H9 (cell line): ENCODE measurements around the gene MARCOL. TPM values are rescaled to one million over a fixed set of nuclear protein-coding genes. Genes with fewer than 3 reads are reported as not detected.

Source experiments
- DNase-seq: peaks from one replicate; pipeline ENCODE4 v3.0.0-alpha.2; 2017
- H2AFZ ChIP-seq: one replicate; pipeline ENCODE4 v1.6.1; 2013; ENCODE audit warnings: mild to moderate bottlenecking, low read length, control low read depth, moderate library complexity
- H2AK5ac ChIP-seq: 2 replicates; pipeline ENCODE4 v1.6.1; 2013; ENCODE audit warnings: low read length, control low read depth, mixed read lengths; ENCODE audit not compliant: insufficient read length
- H2BK120ac ChIP-seq: one replicate; pipeline ENCODE4 v1.6.1; 2013; ENCODE audit warnings: low read depth, mild to moderate bottlenecking, low read length, control low read depth, inconsistent platforms; ENCODE audit not compliant: poor library complexity, severe bottlenecking
- H2BK12ac ChIP-seq: 2 replicates; pipeline ENCODE4 v1.6.1; 2013; ENCODE audit warnings: low read length, control low read depth, mixed read lengths, low read depth; ENCODE audit not compliant: insufficient read length
- H2BK15ac ChIP-seq: 2 replicates; pipeline ENCODE4 v1.6.1; 2013; ENCODE audit warnings: low read depth, low read length, control low read depth
- H2BK20ac ChIP-seq: one replicate; pipeline ENCODE4 v1.6.1; 2013; ENCODE audit warnings: low read depth, mild to moderate bottlenecking, low read length, control low read depth, inconsistent platforms; ENCODE audit not compliant: poor library complexity, severe bottlenecking
- H2BK5ac ChIP-seq: 2 replicates; pipeline ENCODE4 v1.6.1; 2013; ENCODE audit warnings: low read length, control low read depth, mixed read lengths; ENCODE audit not compliant: insufficient read length
- H3K14ac ChIP-seq: 2 replicates; pipeline ENCODE4 v1.6.1; 2013; ENCODE audit warnings: low read length, control low read depth; ENCODE audit not compliant: insufficient read depth
- H3K18ac ChIP-seq: 2 replicates; pipeline ENCODE4 v1.6.1; 2013; ENCODE audit warnings: low read depth, mild to moderate bottlenecking, mixed read lengths, low read length, control low read depth; ENCODE audit not compliant: insufficient read length
- H3K23ac ChIP-seq: 2 replicates; pipeline ENCODE4 v1.6.1; 2013; ENCODE audit warnings: low read length, control low read depth, mixed read lengths, low read depth; ENCODE audit not compliant: insufficient read length
- H3K23me2 ChIP-seq: 2 replicates; pipeline ENCODE4 v1.6.1; 2013; ENCODE audit warnings: low read depth, mild to moderate bottlenecking, mixed read lengths, low read length, control low read depth; ENCODE audit not compliant: insufficient read length, poor library complexity, severe bottlenecking
- H3K27ac ChIP-seq: 2 replicates; pipeline ENCODE4 v1.5.1; 2013; ENCODE audit warnings: low read length, control low read depth, mixed read lengths, low read depth; ENCODE audit not compliant: insufficient read length
- H3K27me3 ChIP-seq: 2 replicates; pipeline ENCODE4 v1.6.1; 2013; ENCODE audit warnings: low read length, control low read depth, inconsistent platforms; ENCODE audit not compliant: insufficient read depth
- H3K4ac ChIP-seq: 2 replicates; pipeline ENCODE4 v1.6.1; 2013; ENCODE audit warnings: low read depth, mild to moderate bottlenecking, control low read depth, inconsistent platforms, low read length, moderate library complexity
- H3K4me1 ChIP-seq: 2 replicates; pipeline ENCODE4 v1.6.1; 2013; ENCODE audit warnings: low read length, control low read depth, inconsistent platforms; ENCODE audit not compliant: insufficient read depth
- H3K4me2 ChIP-seq: 2 replicates; pipeline ENCODE4 v1.6.1; 2013; ENCODE audit warnings: low read length, control low read depth, mixed read lengths; ENCODE audit not compliant: insufficient read length, insufficient read depth
- H3K56ac ChIP-seq: 2 replicates; pipeline ENCODE4 v1.6.1; 2013; ENCODE audit warnings: low read depth, mild to moderate bottlenecking, mixed read lengths, low read length, control low read depth; ENCODE audit not compliant: insufficient read length
- H3K79me1 ChIP-seq: 2 replicates; pipeline ENCODE4 v1.6.1; 2013; ENCODE audit warnings: low read depth, mild to moderate bottlenecking, moderate library complexity, low read length, control low read depth, inconsistent platforms; ENCODE audit not compliant: insufficient read depth, poor library complexity, severe bottlenecking
- H3K79me2 ChIP-seq: 2 replicates; pipeline ENCODE4 v1.6.1; 2013; ENCODE audit warnings: low read length, control low read depth, inconsistent platforms; ENCODE audit not compliant: insufficient read depth
- H3K9ac ChIP-seq: 2 replicates; pipeline ENCODE4 v1.6.1; 2013; ENCODE audit warnings: low read length, control low read depth, mixed read lengths; ENCODE audit not compliant: insufficient read length; ENCODE audit errors: extremely low read depth
- H3K9me3 ChIP-seq: one replicate; pipeline ENCODE4 v1.6.1; 2013; ENCODE audit warnings: low read depth, low read length, inconsistent platforms; ENCODE audit not compliant: control insufficient read depth
- H3T11ph ChIP-seq: one replicate; pipeline ENCODE4 v1.6.1; 2013; ENCODE audit warnings: mild to moderate bottlenecking, low read length, control low read depth, inconsistent platforms
- H4K20me1 ChIP-seq: one replicate; pipeline ENCODE4 v1.6.1; 2013; ENCODE audit not compliant: control insufficient read depth, insufficient read length, insufficient read depth
- H4K5ac ChIP-seq: 2 replicates; pipeline ENCODE4 v1.6.1; 2013; ENCODE audit warnings: low read depth, mild to moderate bottlenecking, mixed read lengths, low read length, control low read depth; ENCODE audit not compliant: insufficient read length
- H4K8ac ChIP-seq: replicated peaks from 2 replicates; pipeline ENCODE4 v1.6.1; 2013; ENCODE audit warnings: low read length, control low read depth, mixed read lengths, low read depth; ENCODE audit not compliant: insufficient read length
- H4K91ac ChIP-seq: 2 replicates; pipeline ENCODE4 v1.6.1; 2013; ENCODE audit warnings: low read depth, mild to moderate bottlenecking, moderate library complexity, mixed read lengths, low read length, control low read depth; ENCODE audit not compliant: insufficient read length
- H3K27ac Mint-ChIP-seq, 3 experiments: 2 replicates in 2 of 3; 3 replicates in 1 of 3; pipeline ENCODE4 v1.8.0; 2020 to 2021; ENCODE audit warnings: mixed read lengths in 3 of 3, mild to moderate bottlenecking in 1 of 3, moderate library complexity in 1 of 3
- H3K27me3 Mint-ChIP-seq: 2 replicates; pipeline ENCODE4 v1.8.0; 2021; ENCODE audit warnings: low read depth, mild to moderate bottlenecking, moderate library complexity, mixed read lengths
- H3K36me3 Mint-ChIP-seq, 3 experiments: 2 replicates in 2 of 3; 3 replicates in 1 of 3; pipeline ENCODE4 v1.8.0; 2020 to 2021; ENCODE audit warnings: low read depth in 3 of 3, mixed read lengths in 3 of 3; ENCODE audit not compliant: insufficient read depth in 1 of 3
- H3K4me1 Mint-ChIP-seq, 2 experiments: 2 replicates each; pipeline ENCODE4 v1.8.0; 2020; ENCODE audit warnings: mixed read lengths in 2 of 2
- H3K4me3 Mint-ChIP-seq, 2 experiments: 2 replicates in 1 of 2; 3 replicates in 1 of 2; pipeline ENCODE4 v1.8.0; 2020 to 2021; ENCODE audit warnings: mild to moderate bottlenecking in 2 of 2, mixed read lengths in 2 of 2, moderate library complexity in 1 of 2
- H3K9me3 Mint-ChIP-seq, 2 experiments: 2 replicates in 1 of 2; 3 replicates in 1 of 2; pipeline ENCODE4 v1.8.0; 2020; ENCODE audit warnings: mild to moderate bottlenecking in 2 of 2, mixed read lengths in 2 of 2, moderate library complexity in 1 of 2
- CTCF ChIP-seq: fragments of 200-600 bp; sonication (generic); conservative IDR thresholded peaks from 3 replicates; pipeline ENCODE4 v1.8.0; 2021; ENCODE audit warnings: antibody characterized with exemption, mild to moderate bottlenecking
- WGBS: extraction: QIAGEN DNeasy Blood & Tissue Kit; methylation state at CpG from one replicate; pipeline ENCODE4 v1.1.7; 2013; ENCODE audit warnings: missing lambda C conversion rate, low lambda C conversion rate, mixed read lengths; ENCODE audit not compliant: insufficient read length; ENCODE audit errors: extremely low coverage; 5-methylcytosine and 5-hydroxymethylcytosine counted together
- total RNA-seq: library from RNA; stranded (reverse); gene quantifications from 2 replicates; pipeline ENCODE4 v1.2.1, GENCODE V29; 2021

The MARCOL gene
- total RNA-seq, 1 experiment from 2014 or later: not detected

GRCh38 chr5:148224117-148224742 is 14.1 kb upstream of the MARCOL start:
- Histone ChIP-seq H3K27me3 (no peaks in the 10 kb centered on the region), H3K4ac (no peak overlapping the region), H3K23ac (no peak overlapping the region), H3K9ac (no peak overlapping the region), H2BK20ac (no peak overlapping the region), H3K18ac (no peak overlapping the region), H3K79me1 (no peaks in the 10 kb centered on the region), H3T11ph (no peak overlapping the region), H3K56ac (no peak overlapping the region), H2BK5ac (no peak overlapping the region), H4K8ac (no peak overlapping the region), H3K9me3 (no peaks in the 10 kb centered on the region), H3K4me1 (no peaks in the 10 kb centered on the region), H2BK12ac (no peak overlapping the region), H2AFZ (no peak overlapping the region), H3K79me2 (no peaks in the 10 kb centered on the region), H4K20me1 (no peaks in the 10 kb centered on the region), H3K27ac (no peak overlapping the region), H2AK5ac (no peak overlapping the region), H3K23me2 (no peaks in the 10 kb centered on the region), H2BK15ac (no peak overlapping the region), H4K5ac (no peak overlapping the region), H3K4me2 (no peak overlapping the region), H2BK120ac (no peak overlapping the region), H4K91ac (no peak overlapping the region), H3K14ac (no peak overlapping the region)
- H3K4me3 Mint-ChIP-seq: no peak overlapping the region
- no CpG with 5 or more reads among the region's 2 CpGs for WGBS
- no peaks in the 10 kb centered on the region for H3K36me3 Mint-ChIP-seq
- no peaks in the 10 kb centered on the region for H3K27me3 Mint-ChIP-seq
- peaks cover 0 to 6% of the 10 kb centered on the region in 2 experiments; a peak in 2 of 4 replicates for H3K4me1 Mint-ChIP-seq
- H3K27ac Mint-ChIP-seq: no peak overlapping the region
- no peak for DNase-seq
- no peaks in the 10 kb centered on the region for H3K9me3 Mint-ChIP-seq
- no peak for TF ChIP-seq CTCF
